Endothelial cell of hepatic sinusoid (primary cell): ENCODE results near the gene AVL9.

ENCODE experiments used
- in situ Hi-C: cut with HindIII; loops from 2 replicates; pipeline ENCODE4 v1.10.0; 2017; ENCODE audit warnings: low sequenced_read_pairs

AVL9 gene

DNA sequence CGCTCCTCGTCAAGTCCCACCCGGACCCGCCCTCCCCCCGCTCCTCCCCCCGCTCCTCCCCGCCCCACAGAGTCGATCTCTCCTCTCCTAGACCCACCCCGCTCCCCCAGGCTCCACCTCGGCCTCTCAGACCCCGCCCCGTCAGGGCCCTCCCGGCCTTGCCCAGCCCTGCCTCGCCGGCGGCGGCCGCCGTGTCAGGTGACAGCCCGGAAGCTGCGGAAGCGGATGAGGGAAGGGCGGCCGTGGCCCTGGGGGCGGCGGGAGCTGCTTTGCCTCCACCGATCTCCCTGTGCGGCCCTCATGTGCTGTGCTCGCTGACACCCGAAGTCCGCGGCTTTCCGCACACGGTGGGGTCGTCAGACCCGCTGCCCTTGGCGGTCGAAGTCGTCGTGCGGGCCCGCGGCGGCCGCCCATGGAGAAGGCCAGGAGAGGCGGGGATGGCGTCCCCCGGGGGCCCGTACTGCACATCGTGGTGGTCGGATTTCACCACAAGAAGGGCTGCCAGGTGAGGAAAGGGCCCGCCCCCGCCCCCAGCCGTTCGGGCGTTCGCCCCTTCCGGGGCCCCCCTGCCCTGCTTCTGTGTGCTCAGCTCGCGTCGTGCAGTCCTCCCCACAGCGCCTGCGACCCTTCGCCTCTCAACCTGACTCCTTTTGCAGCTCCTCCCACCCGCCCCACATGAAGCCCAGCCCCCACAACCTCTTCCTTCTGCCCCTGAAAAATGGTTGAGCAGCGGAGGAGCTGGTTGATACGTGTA is at the start of gene AVL9:
Gene AVL9 (plus strand): TSS at position 192 of the 754 bp plus-strand sequence. CDS start 221 bp downstream, at position 413.
- in situ Hi-C loops = no loop called here

DNA sequence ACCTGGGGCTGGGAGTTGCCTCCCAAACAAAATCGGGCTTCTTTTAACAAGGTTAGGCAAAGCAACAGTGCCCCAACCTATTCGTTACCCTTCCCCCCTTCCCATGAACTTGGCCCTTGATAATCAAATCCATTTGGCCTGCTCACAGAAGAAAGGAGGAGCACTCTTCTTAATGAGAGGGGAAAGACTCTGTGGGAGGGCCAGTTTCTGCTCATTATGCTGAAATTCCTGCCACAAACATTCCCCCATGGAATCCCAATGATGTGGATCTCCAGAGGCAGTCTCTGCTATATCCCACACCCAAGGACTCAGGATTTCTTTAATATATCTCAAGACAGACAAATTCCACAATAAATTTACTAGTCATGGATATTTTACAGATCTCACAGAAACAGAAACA is 48.1 kb upstream of the AVL9 start:
- in situ Hi-C loops = no loop called here

DNA sequence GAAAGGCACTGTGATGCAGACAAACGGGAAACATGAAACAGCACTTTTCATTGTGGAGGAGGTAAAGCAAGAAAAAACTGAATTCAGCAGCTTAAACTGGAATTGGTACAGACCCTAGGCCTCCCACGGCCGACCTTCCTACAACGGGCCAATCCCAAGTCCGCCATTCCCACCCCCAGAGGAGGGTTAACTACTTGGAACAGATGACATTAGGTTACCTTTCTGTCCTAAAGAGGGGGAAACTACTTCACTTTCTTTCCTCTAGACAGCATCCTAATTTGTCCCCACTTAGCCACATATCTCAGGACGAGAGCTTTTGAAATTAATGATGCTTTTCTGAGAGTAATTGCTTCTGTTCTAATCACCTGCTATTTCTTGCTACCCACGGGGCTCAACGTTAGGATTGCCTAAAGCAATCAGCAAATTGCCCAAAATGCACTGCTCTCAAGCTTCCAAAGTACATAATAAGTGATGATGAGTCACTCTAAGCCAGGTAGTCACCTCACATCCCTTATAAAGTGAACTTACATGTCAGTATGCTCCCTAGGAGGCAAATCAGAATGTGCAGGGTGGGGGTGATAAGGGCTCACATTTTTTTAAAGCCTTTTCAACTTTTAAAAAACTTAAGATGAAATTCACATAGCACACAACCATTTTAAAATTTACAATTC is 41.8 kb upstream of the AVL9 start:
- in situ Hi-C loops = loop anchor here (10.0 to 25.0 kb wide), 3 partner anchors 49 to 509 kb away; no protein-coding TSS in a partner anchor

DNA sequence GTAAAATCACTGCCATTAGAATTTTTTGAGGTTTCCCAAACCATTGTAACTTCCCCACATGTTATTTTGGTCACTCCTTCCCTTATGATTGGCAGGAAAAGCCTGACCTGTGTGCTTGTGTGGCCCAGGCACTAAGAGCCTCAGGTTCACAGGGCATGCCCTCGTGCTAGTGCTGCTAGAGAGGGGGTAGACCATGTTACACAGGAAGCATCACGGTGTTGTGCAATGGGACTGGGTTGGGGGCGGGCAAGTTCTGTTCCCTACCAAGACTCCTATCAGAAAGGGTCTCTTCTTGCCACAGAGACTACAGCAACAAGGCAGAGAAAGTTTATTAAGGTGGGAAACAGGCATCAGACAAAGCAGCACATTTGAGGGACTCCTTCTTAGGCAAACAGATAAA is 37.3 kb upstream of the AVL9 start:
- in situ Hi-C loops = loop anchor here (10.0 to 25.0 kb wide), 3 partner anchors 53 to 513 kb away; no protein-coding TSS in a partner anchor

DNA sequence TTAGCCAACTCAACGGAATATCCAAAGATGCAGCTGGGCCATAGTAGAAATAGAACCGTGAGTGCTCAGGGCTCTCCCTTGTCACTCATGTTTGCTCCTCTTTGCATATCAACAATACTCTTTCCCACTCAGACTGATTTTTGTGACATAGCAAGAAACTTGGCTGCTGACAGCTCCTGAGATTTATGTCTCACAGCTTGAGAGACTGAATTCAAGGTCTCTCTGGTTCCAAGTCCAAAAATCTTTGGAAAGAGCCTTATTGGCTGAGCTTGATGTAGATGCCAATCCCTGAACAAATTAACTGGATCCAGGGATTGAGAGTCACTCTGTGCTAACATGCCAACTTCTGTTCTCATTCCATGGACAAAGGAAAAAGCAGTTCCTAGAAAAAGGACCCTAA is 35.5 kb upstream of the AVL9 start:
- in situ Hi-C loops = loop anchor here (10.0 to 25.0 kb wide), 3 partner anchors 55 to 515 kb away; no protein-coding TSS in a partner anchor

DNA sequence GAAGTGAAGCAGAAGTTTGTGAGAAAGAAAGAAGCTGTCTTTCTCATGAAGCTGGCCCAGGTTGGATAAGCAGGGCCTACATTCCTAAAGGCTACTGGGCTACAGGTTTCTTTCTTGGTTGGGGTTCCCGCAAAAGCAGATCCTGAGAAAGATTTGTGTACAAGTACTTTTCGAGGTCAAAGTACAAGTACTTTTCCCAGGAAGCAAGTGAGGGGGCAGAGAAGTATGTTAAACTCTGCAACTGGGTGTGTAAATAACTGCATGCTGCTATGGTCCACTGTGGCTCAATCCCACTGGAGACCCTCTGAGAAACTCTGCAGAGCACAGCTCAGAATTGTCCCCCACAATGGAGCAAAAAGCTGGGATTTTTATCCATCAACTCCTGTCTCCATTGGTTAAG is 33.8 kb upstream of the AVL9 start:
- in situ Hi-C loops = loop anchor here (25.0 kb wide), 1 partner anchor 249 kb away; no protein-coding TSS in a partner anchor

DNA sequence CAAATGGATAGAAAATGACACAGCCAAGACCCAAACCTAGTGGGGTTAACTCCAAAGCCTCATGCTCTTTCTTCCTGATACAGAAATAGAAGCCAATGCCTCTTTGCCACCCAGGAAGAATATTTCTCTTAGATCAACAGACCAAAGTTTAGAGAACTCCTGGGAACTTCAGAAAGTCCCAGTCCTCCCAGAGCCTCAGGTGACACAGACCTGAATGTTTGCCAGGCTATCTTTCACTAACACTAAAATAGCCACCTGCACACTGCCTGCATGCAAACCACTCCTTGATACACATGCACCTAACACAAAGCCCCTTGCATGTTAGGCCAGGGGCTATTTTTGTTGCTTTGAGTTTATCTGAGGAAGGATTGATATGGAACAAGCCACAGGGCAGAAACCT is 32.8 kb upstream of the AVL9 start:
- in situ Hi-C loops = loop anchor here (25.0 kb wide), 1 partner anchor 250 kb away; no protein-coding TSS in a partner anchor

DNA sequence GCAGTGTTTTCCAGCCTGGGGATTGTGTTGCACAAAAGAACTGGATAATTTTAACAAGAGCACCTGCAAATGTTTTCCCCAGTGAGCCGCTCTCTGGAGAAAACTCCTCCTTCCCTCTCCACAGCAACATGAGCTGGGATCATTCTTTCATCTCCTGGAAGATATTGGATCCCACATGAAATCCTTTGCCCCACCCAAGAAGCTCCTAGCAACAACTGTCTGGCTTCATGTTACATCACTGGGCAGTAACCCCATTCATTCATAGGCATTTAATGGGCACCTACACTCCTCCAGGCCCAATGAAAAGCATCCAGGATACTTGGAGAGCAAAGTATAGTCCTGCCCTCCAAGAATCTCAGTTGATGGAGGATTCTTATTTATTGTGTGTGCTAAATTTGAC is 32.3 kb upstream of the AVL9 start:
- in situ Hi-C loops = loop anchor here (25.0 kb wide), 1 partner anchor 251 kb away; no protein-coding TSS in a partner anchor

DNA sequence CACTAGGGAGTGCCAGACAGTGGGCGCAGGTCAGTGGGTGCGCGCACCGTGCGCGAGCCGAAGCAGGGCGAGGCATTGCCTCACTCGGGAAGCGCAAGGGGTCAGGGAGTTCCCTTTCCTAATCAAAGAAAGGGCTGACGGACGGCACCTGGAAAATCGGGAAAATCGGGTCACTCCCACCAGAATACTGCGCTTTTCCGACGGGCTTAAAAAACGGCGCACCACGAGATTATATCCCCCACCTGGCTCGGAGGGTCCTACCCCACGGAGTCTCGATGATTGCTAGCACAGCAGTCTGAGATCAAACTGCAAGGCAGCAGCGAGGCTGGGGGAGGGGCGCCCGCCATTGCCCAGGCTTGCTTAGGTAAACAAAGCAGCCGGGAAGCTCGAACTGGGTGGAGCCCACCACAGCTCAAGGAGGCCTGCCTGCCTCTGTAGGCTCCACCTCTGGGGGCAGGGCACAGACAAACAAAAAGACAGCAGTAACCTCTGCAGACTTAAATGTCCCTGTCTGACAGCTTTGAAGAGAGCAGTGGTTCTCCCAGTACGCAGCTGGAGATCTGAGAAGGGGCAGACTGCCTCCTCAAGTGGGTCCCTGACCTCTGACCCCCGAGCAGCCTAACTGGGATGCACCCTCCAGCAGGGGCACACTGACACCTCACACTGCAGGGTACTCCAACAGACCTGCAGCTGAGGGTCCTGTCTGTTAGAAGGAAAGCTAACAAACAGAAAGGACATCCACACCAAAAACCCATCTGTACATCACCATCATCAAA is 30.5 kb upstream of the AVL9 start:
- in situ Hi-C loops = loop anchor here (25.0 kb wide), 1 partner anchor 253 kb away; no protein-coding TSS in a partner anchor

DNA sequence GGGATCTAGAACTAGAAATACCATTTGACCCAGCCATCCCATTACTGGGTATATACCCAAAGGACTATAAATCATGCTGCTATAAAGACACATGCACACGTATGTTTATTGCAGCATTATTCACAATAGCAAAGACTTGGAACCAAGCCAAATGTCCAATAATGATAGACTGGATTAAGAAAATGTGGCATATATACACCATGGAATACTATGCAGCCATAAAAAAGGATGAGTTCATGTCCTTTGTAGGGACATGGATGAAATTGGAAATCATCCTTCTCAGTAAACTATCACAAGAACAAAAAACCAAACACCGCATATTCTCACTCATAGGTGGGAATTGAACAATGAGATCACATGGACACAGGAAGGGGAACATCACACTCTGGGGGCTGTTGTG is 25.3 kb upstream of the AVL9 start:
- in situ Hi-C loops = loop anchor here (25.0 kb wide), 1 partner anchor 258 kb away; no protein-coding TSS in a partner anchor

DNA sequence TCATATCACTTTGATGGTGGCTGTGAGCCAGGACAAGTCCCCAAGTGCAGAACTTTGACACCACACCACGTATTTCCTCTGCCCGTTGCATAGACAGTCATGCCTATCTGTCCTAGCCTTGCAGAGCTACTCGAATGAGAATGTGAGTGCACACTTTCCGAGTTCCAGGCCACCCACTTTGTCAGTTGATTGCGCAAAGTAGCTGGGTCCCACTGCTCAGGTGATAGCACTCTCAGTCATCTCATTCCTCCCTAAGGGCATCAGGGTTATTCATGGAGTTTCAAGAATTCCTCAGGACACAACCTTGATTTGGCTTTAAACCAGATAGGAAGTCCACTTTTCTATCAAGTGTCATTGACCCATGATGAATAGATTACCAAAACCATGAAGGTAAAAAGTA is 24.4 kb upstream of the AVL9 start:
- in situ Hi-C loops = loop anchor here (25.0 kb wide), 1 partner anchor 259 kb away; no protein-coding TSS in a partner anchor

DNA sequence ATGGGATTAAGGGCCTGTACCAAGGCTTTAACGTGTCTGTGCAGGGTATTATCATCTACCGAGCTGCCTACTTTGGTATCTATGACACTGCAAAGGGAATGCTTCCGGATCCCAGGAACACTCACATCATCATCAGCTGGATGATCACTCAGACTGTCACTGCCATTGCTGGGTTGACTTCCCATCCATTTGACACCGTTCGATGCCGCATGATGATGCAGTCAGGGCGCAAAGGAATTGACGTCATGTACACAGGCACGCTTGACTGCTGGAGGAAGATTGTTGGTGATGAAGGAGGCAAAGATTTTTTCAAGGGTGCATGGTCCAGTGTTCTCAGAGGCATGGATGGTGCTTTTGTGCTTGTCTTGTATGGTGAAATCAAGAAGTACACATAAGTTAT is 23.3 kb upstream of the AVL9 start:
- in situ Hi-C loops = loop anchor here (25.0 kb wide), 1 partner anchor 260 kb away; no protein-coding TSS in a partner anchor

DNA sequence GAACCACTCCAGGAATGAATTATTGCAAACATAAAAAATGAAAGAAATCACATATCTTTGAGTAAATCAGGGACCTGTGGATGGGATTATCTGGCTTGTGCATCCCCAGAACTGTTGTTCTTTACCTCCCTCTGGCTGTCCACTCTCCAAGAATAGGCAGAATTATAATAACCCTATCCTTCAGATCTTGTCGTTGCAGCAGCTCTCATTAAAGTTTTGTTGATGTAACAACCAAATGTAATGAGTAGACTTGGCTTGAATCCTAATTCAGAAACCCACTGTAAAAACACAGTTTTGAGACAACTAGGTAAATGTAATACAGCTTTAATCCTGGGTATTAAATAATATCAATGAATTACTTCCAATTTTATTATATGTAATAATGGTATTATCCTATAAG is 21.3 kb upstream of the AVL9 start:
- in situ Hi-C loops = loop anchor here (25.0 kb wide), 1 partner anchor 262 kb away; no protein-coding TSS in a partner anchor

DNA sequence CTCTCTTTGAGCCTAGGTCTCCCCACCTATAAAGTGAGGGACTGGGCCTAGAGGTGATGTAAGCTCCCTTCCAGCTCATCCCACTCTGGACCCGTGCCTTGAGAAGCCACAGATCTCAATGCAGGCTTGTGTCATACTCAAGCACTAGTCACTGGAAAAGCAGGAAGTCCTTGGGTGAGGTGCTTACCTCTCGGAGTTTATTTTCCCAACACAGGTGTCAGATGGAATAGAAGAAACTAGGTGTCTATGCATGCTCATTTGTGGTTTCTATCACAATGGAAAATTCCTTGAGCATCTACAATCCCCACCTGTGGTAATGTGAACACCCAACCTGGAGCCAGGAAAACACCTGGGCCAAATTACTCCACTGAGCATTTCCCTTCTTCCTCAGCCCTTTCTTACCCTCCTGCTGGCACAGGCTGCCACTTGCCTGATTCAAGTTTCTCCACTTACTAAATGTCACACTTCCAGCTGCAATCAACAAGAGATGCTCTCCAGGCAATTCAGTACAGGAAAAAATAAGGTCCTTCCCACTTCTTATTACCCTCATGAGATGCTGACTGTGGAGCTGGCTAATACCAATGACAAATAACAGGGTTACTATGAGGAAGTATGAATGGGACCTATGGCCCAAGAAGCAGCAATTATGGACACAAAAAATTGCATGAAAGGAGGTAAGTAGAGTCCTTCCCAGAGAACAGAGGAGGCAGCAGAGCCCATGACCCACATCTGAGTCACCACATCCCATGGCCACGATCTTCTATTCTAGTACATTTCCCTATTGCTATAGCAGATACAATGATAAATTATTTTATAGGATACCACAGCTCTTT is 18.3 kb upstream of the AVL9 start:
- in situ Hi-C loops = no loop called here

DNA sequence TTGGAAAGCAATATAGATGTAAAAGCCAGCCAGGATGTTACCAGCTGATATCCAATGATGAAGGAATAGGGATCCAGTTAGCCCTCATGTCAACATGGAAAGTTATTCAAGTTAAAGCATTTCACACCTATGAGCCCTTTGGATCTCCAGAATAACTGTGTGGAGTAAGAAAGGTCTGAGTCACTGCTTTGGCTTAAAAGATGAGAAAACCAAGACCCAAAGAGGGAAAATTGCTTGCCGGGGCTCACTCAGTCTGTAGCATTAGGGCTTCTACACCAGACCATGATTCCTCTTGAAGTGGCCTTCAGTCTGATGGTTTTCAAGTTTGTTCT is 17.7 kb upstream of the AVL9 start:
- in situ Hi-C loops = no loop called here

DNA sequence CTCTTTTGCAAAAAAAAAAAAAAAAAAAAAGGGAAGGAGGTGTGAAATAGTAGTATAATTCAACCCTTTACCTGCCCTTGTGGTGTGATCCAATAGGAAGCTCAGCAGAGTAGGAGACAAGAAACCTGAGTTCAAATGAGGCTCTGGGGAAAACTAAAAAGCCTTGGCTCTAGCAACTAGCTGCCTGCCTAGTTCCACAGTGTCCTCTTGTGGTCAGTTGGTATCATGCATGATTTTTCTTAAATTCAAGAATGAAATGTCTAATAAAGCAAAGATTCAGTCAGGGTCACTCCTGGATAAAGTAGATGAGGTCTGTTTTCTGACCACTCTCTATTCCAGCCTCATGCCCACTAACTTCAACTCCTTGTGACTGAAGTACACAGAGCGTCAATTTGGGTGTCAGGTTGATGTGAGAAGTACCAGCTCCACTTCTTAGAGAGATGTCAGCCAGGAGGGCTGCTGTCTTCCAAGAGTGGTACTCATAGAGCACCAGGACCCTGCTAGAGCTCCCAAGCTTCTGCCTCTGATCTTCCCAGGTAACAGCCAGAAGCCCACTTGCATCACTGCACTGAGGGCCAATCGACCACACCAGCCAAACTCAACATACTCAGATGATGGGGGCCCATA is 15.6 kb upstream of the AVL9 start:
- in situ Hi-C loops = no loop called here

DNA sequence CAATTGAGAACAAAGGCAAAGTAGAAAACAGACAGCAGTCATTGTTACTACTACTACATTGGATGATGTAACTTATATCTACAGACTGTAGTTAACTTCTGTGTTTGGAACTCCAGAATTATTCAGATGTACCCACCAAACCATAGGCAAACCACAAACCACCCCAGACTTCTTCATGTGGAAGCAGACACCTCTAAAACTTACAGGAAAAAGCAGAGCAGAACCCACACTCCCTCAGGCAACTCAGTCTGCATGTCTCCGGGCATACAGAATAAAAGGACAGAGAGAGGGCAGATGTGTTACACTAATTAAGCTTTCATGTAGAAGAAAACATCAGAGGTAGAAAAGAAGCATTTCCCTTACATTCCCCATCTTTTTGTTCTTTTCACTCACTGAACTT is 14.1 kb upstream of the AVL9 start:
- in situ Hi-C loops = no loop called here

DNA sequence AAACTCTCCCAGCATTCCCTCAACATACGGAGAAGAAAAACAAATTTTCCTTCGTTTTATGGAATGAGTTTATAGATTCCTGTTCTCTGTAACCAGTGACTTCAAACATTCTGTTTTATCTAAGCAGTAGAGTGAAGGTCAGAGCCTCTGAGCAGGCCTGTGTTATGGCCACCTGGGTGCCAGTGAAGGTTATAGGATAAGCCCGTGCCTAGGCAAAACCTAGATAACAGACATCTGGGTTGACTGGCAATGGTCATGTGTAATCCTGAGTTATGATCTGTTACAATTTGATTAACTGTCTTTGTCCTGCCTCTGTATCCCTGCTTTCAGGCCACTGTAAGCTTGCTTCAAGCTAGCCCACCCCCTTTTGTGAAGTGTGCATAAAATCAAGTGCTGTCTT is 13.4 kb upstream of the AVL9 start:
- in situ Hi-C loops = no loop called here

DNA sequence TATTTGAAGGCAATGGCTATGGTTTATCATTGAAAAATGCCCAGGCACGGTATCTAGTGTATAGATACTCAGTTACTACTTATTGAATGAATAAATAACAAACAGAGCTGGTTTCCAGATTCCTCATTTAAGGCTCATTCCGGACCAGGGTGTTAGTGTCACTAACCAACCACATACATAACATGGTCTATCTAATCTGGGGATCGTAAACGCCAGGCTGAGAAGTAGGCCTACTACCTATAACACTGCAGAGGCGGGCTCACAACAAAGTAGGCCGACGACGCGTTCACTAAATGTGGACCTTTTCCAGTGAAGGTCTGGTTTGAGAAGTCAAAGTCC is 5.5 kb upstream of the AVL9 start:
- in situ Hi-C loops = no loop called here
